Caco-2 (cell line): ENCODE data around the gene ZNF318. TPM values are rescaled to one million over a fixed set of nuclear protein-coding genes. Genes with fewer than 3 reads are reported as not detected.
A peak's percentile ranks its signal among the peaks of the same experiment; 100 is the strongest.

Experiments used
- BruUV-seq: library from RNA; stranded (reverse); fragments of 400-500 nt; replicated peaks from 2 replicates; lab custom pipeline; 2021; lab: Mats Ljungman, UMichigan
- CTCF ChIA-PET: fragments of 300-600 bp; sonication (Branson Sonifier 250); formaldehyde crosslinking; loops from one replicate; lab custom pipeline; 2022; ENCODE audit warnings: antibody characterized with exemption; lab: Charles Lee
- POLR2A ChIA-PET: fragments of 300-600 bp; sonication (Branson Sonifier 250); formaldehyde crosslinking; loops from one replicate; lab custom pipeline; 2022; ENCODE audit warnings: antibody characterized with exemption; lab: Charles Lee
- DNase-seq, 2 experiments: peaks; one replicate each; pipeline versions ENCODE4 v3.0.0 to v3.0.0-alpha.2; 2020 to 2022
- H3K27me3 ChIP-seq: replicated peaks from 2 replicates; pipeline ENCODE4 v1.6.0; 2011; ENCODE audit warnings: low read length; ENCODE audit not compliant: control insufficient read depth, insufficient read depth
- H3K36me3 ChIP-seq: 2 replicates; pipeline ENCODE4 v1.5.1; 2011; ENCODE audit warnings: low read length; ENCODE audit not compliant: control insufficient read depth, insufficient read depth
- H3K4me1 ChIP-seq: fragments of 250-450 bp; sonication (Bioruptor Pico); 2 replicates; pipeline ENCODE4 v1.5.1; 2020; ENCODE audit warnings: mild to moderate bottlenecking
- H3K4me3 ChIP-seq: 2 replicates; pipeline ENCODE4 v1.5.1; 2011; ENCODE audit warnings: low read depth, mild to moderate bottlenecking, control low read depth, low read length
- H3K9me3 ChIP-seq: fragments of 250-450 bp; sonication (Bioruptor Pico); 2 replicates; pipeline ENCODE4 v1.5.1; 2020; ENCODE audit warnings: mild to moderate bottlenecking, moderate library complexity
- H3K27ac Mint-ChIP-seq: one replicate; pipeline ENCODE4 v1.8.0; 2022; ENCODE audit warnings: mixed read lengths; ENCODE audit not compliant: unreplicated experiment
- H3K27me3 Mint-ChIP-seq: one replicate; pipeline ENCODE4 v1.8.0; 2022; ENCODE audit warnings: mixed read lengths; ENCODE audit not compliant: insufficient read depth, unreplicated experiment
- H3K36me3 Mint-ChIP-seq: one replicate; pipeline ENCODE4 v1.8.0; 2022; ENCODE audit warnings: mild to moderate bottlenecking, mixed read lengths; ENCODE audit not compliant: insufficient read depth, unreplicated experiment
- H3K4me1 Mint-ChIP-seq: one replicate; pipeline ENCODE4 v1.8.0; 2022; ENCODE audit warnings: low read depth, mixed read lengths; ENCODE audit not compliant: unreplicated experiment
- H3K4me3 Mint-ChIP-seq: one replicate; pipeline ENCODE4 v1.8.0; 2022; ENCODE audit warnings: mild to moderate bottlenecking, moderate library complexity, mixed read lengths; ENCODE audit not compliant: unreplicated experiment
- H3K9me3 Mint-ChIP-seq: one replicate; pipeline ENCODE4 v1.8.0; 2022; ENCODE audit warnings: mixed read lengths; ENCODE audit not compliant: unreplicated experiment
- CTCF ChIP-seq, 2 experiments: fragments of 200-600 bp in 1 of 2; IDR thresholded peaks; 1 replicate in 1 of 2; 2 replicates in 1 of 2; pipeline versions ENCODE4 v1.5.1 to v1.8.0; 2011 to 2022; ENCODE audit warnings: antibody characterized with exemption in 1 of 2, control low read depth in 1 of 2, inconsistent platforms in 1 of 2, low read depth in 1 of 2, low read length in 1 of 2, mild to moderate bottlenecking in 1 of 2, moderate library complexity in 1 of 2; ENCODE audit not compliant: insufficient read depth in 1 of 2, severe bottlenecking in 1 of 2, unreplicated experiment in 1 of 2
- intact Hi-C: fragments of 100-400 bp; cut with micrococcal nuclease; formaldehyde crosslinking; loops from one replicate; pipeline ENCODE4 v1.10.0; 2022; ENCODE audit not compliant: unreplicated experiment
- total RNA-seq: library from RNA; stranded (reverse); gene quantifications from 2 replicates; pipeline ENCODE4 v1.2.3, GENCODE V29; 2022

ZNF318 gene
- total RNA-seq, 1 experiment from 2014 or later, result 11.7 TPM

GRCh38 chr6:43338243-43338642 is 31.2 kb downstream of the ZNF318 start:
- no TSS peak for BruUV-seq
- ChIA-PET CTCF (no interaction called here), POLR2A (no interaction called here)
- Histone ChIP-seq H3K4me3 (no peak overlapping the region), H3K36me3 (peaks cover 2% of the 10 kb centered on the region), H3K27me3 (no peaks in the 10 kb centered on the region), H3K4me1 (peaks cover 14% of the 10 kb centered on the region), H3K9me3 (no peaks in the 10 kb centered on the region)
- Mint-ChIP-seq H3K4me1 (peaks cover 14% of the 10 kb centered on the region), H3K4me3 (no peak overlapping the region), H3K27ac (no peak overlapping the region), H3K9me3 (no peaks in the 10 kb centered on the region), H3K36me3 (peaks cover 26% of the 10 kb centered on the region), H3K27me3 (no peaks in the 10 kb centered on the region)
- no peak for DNase-seq
- intact Hi-C loops, result loop anchor here (10.0 kb wide), 1 partner anchor 433 kb away; no protein-coding TSS in a partner anchor
- TF ChIP-seq CTCF (IDR thresholded peaks at IDR 0.05; ENCODE audit: insufficient read depth in 1 of 2, low read depth in 1 of 2, low read length in 1 of 2, severe bottlenecking in 1 of 2, unreplicated experiment in 1 of 2), result no peak

DNA sequence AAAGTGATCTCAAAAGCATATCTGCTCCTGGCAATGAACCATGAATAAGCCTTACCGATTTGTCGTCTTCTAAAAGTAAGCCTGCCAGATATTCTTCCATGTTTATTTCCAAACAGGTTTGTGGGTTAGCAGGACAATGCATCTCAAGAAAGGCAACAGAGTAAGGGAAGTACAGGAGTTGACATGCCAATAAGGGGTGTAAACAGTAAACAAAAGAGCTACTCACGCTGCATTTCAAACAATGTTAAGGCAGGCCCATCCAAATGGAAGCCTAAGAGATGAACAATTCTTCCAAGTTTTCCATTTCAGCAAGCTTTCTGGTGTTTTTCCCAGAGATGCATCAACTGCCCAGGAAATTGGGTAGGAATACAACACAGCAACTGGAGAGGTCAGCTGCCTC is 33.1 kb downstream of the ZNF318 start:
- H3K36me3 Mint-ChIP-seq, result peaks cover 19% of the 10 kb centered on the region

DNA sequence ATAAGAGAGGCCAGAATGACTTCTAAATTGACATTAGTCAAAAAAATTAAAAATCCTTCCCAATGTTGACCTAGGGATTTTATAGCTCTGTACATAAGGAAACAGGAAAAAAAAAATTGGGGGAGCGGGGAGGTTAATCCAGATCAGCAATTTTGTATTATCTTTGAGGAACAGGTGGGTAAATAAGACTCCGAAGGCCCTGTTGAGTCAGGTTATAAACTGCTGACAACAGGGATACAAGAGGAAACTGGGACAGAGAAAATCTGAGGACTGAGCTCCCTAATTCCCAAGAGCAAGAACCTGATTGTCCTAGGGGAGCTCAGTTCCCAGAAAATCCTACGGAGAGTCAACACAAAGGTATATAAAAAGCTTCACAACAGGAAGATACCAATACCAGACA is 34.0 kb downstream of the ZNF318 start:
- Histone ChIP-seq H3K27me3 (no peaks in the 10 kb centered on the region), H3K9me3 (no peaks in the 10 kb centered on the region), H3K36me3 (peaks cover 2% of the 10 kb centered on the region), H3K4me1 (peaks cover 14% of the 10 kb centered on the region), H3K4me3 (no peak overlapping the region)
- Mint-ChIP-seq H3K27ac (no peak overlapping the region), H3K4me3 (no peak overlapping the region), H3K36me3 (peaks cover 15% of the 10 kb centered on the region), H3K4me1 (peaks cover 14% of the 10 kb centered on the region), H3K9me3 (no peaks in the 10 kb centered on the region), H3K27me3 (peaks cover 3% of the 10 kb centered on the region)
- CTCF ChIA-PET, result interaction anchor here (0.7 to 1.4 kb wide), 5 partner anchors 34 to 433 kb away, joined by 3 to 4 read pairs (median 3); partner anchors contain the start of gene ZNF318
- no peak for TF ChIP-seq CTCF (IDR thresholded peaks at IDR 0.05; ENCODE audit: insufficient read depth in 1 of 2, low read depth in 1 of 2, low read length in 1 of 2, severe bottlenecking in 1 of 2, unreplicated experiment in 1 of 2)
- peak in 1 of 2 experiments; percentile 14 for DNase-seq
- BruUV-seq, result no TSS peak
- POLR2A ChIA-PET, result no interaction called here
- intact Hi-C loops, result loop anchor here (10.0 kb wide), 1 partner anchor 431 kb away; no protein-coding TSS in a partner anchor

More for the DNA sequence above, 33.1 kb downstream of the ZNF318 start:
- Histone ChIP-seq H3K9me3 (no peaks in the 10 kb centered on the region), H3K4me1 (peaks cover 14% of the 10 kb centered on the region), H3K27me3 (no peaks in the 10 kb centered on the region), H3K4me3 (no peak overlapping the region), H3K36me3 (peaks cover 2% of the 10 kb centered on the region)
- Mint-ChIP-seq H3K27ac (no peak overlapping the region), H3K4me1 (peaks cover 14% of the 10 kb centered on the region), H3K4me3 (no peak overlapping the region), H3K27me3 (peaks cover 3% of the 10 kb centered on the region), H3K9me3 (no peaks in the 10 kb centered on the region)
- no TSS peak for BruUV-seq
- no peak for DNase-seq
- ChIA-PET POLR2A (no interaction called here), CTCF (interaction anchor here (1.4 kb wide), 1 partner anchor 73 kb away, joined by 3 read pairs; no protein-coding TSS in a partner anchor)
- intact Hi-C loops, result loop anchor here (10.0 kb wide), 1 partner anchor 432 kb away; no protein-coding TSS in a partner anchor
- no peak for TF ChIP-seq CTCF (IDR thresholded peaks at IDR 0.05; ENCODE audit: insufficient read depth in 1 of 2, low read depth in 1 of 2, low read length in 1 of 2, severe bottlenecking in 1 of 2, unreplicated experiment in 1 of 2)
